Lung microvascular endothelial cell (primary cell): ENCODE measurements around the gene C9orf57. TPM values are rescaled to one million over a fixed set of nuclear protein-coding genes. Genes with fewer than 3 reads are reported as not detected.
"Not testable (repeated sequence)": the region's sequence is repeated elsewhere in the genome, so short reads cannot be mapped to it uniquely, and the experiment has no call there.

Experiments used
- DNase-seq, 2 donors: peaks; one replicate each; pipeline versions ENCODE4 v3.0.0 to v3.0.0-alpha.2; 2010; ENCODE audit warnings: low read depth in 2 of 2
- total RNA-seq: library from RNA; depleted of rRNA; stranded (reverse); fragments of >200 nt; gene quantifications from 2 replicates; pipeline ENCODE4 v1.2.1, GENCODE V29; 2014

Gene C9orf57, protein sequence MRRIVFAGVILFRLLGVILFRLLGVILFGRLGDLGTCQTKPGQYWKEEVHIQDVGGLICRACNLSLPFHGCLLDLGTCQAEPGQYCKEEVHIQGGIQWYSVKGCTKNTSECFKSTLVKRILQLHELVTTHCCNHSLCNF
- total RNA-seq = not detected in 2 replicates

DNA sequence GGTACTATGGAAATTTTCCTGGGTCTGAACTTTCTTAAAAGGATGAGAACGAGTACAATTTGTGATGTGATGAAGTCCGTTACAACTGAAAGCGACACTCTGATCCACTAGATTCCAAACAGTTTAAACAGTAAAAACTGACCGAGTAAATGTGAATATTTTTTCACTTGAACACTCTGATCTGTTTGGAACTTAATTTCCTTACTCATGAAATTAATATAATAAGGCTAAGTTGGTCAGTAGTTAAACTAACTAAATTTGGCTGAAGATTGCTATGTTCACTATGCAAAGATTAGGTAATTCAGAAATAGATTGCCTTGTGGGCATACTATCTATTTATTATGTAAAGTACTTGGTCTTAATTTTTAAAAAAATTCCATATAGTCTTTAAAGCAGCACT is at the start of gene C9orf57:
Gene C9orf57 (minus strand): TSS at position 101 of the 400 bp plus-strand sequence. CDS start 1,282 bp downstream, outside the sequence.
- no peak for DNase-seq

DNA sequence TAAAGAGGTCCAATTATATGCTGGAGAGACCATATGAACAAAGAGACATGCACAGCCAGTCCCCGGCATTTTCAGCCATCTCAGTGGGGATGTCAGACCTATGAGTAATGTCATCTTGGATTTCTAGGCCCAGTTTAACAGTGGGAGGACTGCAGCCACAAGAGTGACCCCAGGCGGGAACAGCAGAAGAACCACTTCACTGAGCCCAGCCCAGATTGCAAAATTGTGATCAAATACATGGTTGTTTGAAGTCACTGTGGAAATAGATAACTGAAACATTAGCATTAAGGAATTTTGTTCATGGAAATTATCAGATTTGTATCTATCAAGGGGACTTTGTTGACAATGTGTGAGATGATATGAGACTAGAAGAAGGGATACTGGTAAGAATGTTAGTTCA is 42.1 kb upstream of the C9orf57 start:
- DNase-seq = no peak

DNA sequence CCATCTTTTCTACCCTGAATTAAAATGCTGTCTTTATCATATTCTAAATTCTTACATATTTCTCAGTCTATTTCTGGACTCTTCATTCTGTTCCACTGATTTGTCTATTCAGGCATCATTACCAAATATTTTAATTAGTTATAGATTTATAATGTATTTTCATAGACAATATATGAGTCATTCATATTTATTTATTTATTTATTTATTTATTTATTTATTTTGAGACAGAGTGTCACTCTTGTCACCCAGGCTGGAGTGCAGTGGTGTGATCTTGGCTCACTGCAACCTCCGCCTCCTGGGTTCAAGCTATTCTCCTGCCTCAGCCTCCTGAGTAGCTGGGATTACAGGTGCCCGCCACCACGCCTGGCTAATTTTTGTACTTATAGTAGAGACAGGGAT is 35.1 kb upstream of the C9orf57 start:
- DNase-seq = not testable (repeated sequence)

DNA sequence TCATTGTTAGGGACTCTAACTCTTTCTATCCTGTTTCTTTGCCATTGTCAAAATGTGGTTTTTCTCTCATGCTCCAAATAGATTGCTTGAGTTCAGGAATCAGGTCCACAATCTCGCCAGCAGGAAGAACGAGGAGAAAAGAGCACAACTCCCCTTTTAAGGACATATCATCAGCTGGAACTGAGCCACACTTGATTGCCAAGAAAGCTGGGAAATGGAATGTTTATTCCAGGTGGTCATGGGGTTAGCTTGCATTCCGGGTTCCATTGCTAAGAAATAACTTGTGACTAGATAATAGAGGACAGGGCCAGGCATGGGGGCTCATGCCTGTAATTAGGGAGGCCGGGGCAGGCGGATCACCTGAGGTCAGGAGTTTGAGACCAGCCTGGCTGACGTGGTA is 32.4 kb upstream of the C9orf57 start:
- DNase-seq = peak in 1 of 2 donors; percentile 5

DNA sequence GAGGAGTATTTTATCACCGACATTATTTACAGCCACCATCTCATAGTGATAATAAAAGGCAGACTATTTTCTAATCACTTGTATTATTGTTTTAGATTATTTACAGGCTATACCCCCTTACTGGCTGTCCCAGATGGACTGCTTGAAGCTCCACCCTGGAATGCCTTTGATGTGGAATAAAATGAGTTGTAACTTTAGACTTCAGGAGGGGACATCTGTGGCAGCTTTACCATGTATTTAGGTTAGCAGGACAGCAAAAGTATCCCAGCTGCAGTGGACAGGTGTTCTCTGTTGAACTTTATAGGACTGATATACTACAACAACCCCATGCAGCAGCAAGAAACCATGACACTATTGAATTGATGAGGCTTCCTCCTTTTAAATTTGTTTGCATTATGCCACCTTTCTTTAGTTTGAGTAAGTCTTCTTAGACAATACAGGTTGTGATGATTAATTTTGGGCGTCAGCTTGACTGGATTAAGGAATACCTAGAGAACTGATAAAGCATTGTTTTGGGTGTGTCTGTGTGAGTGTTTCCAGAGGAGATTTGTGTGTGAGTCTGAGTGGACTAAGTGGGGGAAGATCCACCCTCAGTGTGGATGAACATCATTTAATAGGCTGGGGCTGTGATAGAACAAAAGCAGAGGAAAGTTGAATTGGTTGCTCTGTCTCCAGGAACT is 29.2 kb upstream of the C9orf57 start:
- DNase-seq = no peak

DNA sequence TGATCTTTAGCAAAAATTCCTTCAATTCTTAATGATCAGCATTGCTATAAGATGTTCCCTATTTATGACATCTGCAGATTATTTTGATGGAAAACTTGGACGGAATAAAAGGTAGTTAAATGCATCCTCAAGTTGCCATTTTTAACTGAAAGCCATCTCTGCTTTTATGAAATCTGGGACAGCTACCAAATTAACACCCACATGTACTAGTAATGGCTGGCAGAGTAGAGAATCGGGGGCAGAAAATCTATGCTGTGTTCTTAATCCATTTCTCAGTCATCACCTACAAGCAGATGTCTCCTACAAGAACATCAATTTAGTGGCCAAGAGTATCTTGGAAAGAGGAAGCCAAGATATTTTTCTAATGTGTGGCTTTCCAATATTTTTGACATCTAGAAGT is 22.1 kb upstream of the C9orf57 start:
- no peak for DNase-seq

DNA sequence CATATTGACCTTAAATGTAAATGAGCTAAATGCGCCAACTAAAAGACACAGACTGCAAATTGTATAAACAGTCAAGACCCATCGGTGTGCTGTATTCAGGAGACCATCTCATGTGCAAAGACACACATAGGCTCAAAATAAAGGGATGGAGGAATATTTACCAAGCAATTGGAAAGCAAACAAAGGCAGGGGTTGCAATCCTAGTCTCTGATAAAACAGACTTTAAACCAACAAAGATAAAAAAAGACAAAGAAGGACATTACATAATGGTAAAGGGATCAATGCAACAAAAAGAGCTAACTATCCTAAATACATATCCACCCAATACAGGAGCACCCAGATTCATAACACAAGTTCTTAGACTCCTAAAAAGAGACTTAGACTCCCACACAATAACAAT is 14.3 kb upstream of the C9orf57 start:
- DNase-seq = not testable (repeated sequence)

DNA sequence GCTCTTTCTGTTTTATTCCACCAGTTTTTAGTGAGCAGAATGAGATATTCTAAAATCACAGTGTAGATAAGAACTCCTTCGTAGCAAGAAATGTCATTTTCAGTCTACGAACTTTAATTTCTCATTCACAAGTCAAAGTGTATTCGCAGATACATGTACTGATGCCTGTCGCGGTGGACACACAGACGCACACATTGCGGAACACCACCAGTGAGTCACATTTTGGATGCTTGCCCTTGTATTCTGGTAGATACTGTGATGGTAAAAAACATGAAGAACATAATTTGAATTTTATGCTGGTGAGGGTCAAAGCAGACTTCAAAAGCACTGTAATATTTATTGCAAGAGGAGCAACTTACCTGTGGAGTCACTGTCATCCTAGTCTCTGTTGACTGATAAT is 4.7 kb upstream of the C9orf57 start:
- no peak for DNase-seq

DNA sequence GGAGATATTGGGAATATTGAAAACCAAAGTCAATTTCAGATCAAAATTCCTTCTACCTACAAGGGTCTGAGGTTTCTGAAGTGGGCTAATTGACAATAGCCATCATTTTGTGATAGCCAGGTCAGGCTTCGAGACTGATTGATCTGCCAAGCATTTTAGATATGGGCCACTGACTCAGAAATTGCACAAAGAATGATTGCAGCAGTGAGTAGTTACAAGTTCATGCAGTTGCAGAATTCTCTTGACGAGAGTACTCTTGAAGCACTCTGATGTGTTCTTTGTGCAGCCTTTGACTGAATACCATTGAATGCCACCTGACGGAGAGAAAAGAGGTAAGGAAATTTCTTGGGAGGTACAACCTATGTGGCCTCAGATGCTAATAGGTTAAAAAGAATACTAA is 8.3 kb downstream of the C9orf57 start:
- DNase-seq = no peak

DNA sequence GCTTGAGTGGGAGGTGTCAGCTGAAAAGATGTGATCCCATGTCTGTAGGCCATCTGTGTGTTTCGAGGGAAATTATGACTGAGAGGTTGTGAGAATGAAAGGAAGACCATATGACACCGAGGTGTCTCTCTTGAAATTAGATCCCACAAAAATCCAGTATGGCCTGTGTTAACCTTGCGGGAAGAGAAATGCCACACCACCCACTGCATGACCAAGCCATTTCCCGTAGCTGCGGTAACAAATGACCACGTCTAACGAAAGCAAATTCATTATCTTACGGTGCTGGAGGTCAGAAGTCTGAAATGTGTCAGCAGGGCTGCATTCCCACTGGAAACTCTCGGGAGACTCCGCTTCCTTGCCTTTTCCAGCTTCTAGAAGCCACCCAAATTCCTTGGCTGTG is 11.6 kb downstream of the C9orf57 start:
- peak in 1 of 2 donors; percentile 10 for DNase-seq

DNA sequence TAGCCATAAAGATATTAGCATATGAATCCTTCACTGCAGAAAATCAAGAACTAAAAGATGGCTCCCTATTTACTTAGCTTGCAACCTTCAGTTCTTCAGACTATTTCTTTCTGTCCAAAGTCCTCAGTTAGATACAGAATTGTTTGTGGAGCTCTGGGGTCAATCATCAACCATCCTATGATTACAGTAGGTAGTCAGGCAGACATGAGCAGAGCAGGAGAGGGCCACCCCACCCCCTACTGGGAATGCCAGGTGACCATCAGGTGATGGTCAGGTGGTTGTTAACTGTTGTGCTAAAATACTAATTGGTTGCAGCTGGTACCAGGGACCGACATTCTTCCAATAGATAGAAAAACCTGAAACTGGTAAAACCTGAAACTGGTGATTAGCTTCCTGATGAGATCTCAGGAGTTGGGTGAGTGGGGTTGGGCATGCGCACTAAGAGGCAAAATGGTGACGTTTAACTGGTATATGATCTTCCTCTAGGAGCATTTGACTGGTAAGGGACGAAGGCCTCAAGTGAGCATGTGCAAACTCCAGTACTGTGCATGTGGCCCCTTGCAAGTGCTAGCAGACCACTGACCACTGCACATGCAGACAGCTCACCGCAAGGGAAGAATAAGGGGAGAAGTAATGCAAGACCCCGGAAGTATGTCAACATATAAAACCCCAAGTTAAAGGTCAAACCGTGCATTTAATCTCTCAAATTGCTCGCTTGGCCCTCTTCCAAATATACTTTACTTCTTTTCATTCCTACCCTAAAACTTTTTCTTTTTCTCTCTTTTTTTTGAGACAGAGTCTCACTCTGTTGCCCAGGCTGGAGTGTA is 13.6 kb downstream of the C9orf57 start:
- no peak for DNase-seq

DNA sequence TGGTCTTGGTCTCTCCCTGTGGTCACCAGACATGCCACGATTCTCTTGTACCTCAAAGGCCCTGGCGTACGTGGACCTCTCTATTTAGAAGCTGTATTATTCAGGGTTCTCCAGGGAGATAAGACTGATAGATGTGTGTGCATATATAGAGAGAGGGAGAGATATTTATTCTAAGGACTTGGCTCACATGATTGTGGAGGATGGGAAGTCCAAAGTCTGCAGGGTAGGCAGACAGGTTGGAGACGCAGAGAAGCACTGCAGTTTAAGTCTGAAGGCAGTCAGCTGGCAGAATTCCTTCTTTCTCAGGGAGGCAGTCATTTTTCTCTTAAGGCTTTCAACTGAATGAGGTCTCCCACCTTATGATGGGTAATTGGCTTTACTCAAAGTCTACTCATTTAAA is 16.3 kb downstream of the C9orf57 start:
- DNase-seq = no peak

DNA sequence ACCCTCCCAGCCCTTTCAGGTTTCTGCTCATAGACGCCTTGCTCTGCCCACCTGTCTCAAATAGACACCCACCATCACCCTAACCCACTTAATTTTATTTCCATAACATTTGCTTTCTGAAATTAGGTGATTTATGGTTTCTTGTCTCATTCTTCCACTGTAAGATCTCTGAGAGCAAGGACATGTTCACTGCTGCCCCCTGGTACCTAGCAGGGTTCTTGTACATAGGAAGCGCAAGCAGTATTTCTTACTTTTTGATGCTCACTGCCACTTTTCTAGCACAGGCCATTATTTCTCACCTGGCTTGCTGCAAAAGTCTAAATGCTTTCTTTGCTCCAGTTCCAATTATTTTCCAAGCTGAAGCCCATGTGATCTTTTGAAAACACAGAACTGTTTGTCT is 16.8 kb downstream of the C9orf57 start:
- no peak for DNase-seq

DNA sequence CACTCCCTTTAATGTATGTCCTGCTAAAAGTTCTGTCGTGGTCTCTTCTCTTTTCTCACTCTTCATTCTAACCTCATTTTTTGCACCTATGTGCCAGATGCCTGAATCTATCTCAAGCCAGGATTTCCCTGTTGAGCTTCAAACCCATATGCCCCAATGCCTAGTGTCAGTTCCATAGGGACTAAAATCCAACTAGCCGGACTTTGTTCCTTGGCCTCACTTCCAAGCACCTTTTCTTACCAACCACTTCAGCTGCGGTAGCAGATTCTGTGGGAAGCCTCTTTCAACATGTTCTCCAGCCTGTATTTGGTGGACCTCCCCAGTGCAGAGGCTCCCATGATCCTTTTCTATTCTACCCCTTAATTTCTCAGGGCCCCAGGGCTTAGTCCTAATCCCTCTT is 17.5 kb downstream of the C9orf57 start:
- DNase-seq = no peak

DNA sequence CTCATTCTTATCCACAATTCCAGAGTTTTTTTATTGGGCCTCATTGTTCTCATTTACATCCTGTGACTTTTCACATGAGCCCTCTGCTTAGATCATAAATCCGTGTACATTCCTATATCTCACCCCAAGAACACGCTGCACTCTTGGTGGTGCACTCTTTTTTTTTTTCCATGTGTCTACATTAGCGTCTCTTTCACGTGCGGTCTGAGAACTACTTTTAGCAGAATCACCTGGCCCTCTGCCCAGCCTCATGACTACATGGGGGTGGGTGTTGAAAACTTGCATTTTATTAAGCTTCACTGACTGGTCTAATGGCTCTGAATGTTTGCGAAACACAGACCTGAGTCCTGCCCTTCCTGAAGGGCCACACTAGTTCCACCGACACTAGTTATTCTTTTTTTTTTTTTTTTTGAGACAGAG is 18.6 kb downstream of the C9orf57 start:
- DNase-seq = peak in 1 of 2 donors; percentile 90

DNA sequence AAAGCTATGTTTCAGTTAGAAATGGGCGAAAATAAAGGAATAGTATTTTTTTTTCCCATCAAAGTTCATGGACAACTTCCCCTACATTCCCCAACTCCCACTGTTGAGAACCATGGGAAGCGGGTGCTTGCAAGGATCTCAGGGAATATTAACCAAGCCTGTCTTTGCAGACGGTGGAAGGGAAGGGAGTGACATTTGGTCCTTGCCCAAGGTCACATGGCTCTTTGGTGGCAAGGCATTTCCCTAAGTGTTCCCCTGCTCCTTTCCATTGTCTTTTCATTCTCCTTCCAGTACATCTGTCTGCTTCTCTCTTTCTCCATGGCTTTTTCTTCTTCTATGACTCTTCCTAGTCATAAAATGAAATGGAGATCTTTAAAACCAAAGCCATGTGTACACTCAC is 19.0 kb downstream of the C9orf57 start:
- DNase-seq = no peak

DNA sequence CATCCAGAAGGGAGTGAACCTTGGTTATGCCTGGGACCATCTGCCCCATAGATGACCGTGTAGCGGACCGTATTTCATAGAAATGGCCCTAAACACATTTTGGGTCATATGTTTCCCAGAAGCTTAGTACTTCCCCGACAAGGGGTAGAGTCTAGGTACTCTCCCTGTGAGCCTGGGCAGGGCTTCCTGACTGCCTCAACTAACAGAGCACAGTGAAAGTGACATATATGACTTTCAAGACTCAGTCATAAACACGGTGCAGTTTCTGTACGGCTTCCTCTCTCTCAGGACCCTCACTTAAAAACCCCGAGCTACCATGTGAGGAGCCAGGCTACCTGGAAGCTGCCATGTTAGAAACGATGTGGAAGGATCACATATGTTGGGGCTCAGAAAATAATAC is 20.9 kb downstream of the C9orf57 start:
- DNase-seq = no peak

DNA sequence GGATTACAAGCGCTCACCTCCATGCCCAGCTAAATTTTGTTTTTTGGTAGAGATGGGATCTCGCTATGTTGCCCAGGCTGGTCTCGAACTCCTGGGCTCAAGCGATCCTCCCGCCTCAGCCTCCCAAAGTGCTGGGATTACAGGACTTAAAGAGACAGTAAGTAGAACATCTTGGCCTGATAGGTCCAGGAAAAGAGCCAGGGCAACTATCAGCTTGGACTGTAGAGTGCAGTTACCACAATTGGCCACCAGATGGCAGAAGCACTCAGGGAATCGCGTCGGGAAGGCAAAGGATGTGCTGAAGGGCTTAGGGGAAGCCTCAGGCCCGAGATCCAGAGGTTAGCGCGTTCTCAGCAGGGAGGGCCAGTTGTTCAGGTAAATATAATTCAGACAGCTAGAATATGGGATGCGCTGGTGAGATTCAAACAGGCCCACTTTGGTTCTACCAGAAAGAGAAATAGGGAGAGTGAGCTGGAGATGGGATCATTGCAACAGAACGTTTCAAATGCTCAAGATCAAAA is 21.5 kb downstream of the C9orf57 start:
- DNase-seq = peak; percentile 71 to 77

DNA sequence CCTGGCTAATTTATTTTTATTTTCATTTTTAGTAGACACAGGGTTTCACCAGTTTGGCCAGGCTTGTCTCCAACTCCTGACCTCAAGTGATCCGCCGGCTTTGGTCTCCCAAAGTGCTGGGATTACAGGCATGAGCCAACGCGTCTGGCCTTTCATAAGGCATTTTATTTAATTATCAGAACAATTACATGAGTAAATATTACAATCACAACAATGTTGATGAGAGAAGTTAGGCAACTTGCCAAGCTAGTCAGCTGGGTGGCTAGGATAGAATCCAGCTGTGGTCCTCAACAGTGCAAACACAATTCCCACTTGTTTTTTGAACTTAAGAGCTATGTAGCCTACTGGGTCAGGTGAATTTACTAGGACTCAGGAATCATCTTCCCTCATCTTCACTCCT is 22.0 kb downstream of the C9orf57 start:
- DNase-seq = no peak

DNA sequence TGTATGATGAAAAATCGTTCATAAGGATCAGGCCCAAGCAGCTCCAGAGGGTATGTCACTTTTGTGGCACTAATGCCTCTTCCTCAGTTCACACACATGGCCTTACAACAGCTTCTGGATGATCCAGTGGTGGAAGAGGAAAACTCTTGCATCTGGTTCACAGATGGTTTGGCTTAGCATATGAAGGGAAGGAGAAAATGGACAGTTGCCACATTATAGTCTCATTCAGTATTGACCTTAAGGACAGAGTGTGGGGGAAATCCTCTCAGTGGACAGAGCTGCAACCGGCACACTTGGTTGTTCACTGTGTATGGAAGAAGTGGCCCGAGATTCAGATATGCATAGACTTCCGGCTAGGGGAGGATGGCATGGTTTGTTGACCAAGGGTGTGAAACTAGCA is 22.8 kb downstream of the C9orf57 start:
- DNase-seq = no peak

DNA sequence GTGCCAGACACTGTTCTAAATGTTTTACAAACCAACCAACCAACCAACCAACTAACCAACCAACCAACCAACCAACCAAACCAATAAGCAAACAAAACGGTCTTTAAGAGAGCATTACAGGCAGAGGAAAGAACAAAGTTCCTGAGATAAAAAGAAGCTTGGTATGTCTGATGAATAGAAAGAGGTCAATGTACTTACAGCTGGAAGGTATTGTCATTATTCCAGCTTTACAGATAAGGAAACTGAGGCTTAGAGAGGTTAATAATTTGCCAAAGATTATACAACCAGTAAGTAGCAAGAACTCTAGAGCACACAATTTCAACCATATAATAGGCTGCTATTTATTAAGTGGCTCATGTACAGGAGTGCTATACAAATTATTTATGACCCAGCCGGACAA is 29.6 kb downstream of the C9orf57 start:
- DNase-seq = no peak

DNA sequence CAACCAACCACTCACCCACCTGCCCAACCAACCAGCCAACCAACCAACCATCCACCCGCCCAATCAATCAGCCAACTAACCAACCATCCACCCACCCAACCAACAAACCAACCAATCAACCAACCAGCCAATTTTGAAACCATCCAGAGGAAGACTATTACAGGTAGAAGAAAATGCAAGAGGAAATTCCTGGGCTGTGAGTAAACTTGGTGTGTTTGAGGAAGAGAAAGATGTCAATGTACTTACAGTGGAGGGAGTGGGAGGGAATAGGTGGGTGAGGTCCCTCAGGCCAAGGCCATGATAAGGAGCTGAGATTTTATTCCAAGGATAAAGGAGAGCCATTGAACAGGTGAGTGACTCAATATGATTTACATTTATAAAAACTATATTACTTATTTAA is 30.4 kb downstream of the C9orf57 start:
- DNase-seq = no peak
